OCI-LY1 (cell line): ENCODE measurements around the gene KLK6.

Source experiments
- EZH2 ChIP-seq: fragments of 200-600 bp; sonication (generic), shearing (Covaris generic); IDR thresholded peaks from 2 replicates; pipeline ENCODE4 v1.8.0; 2017; ENCODE audit warnings: borderline replicate concordance, mixed run types, mild to moderate bottlenecking, antibody characterized with exemption, low read length, moderate library complexity, mixed read lengths
- TF ChIP-seq, protein P1 (sequence below): fragments of 200-600 bp; sonication (generic), shearing (Covaris generic); IDR thresholded peaks from 2 replicates; pipeline ENCODE4 v1.5.1; 2017; ENCODE audit warnings: mild to moderate bottlenecking, antibody characterized with exemption, low read length, moderate library complexity, mixed read lengths

DNA sequence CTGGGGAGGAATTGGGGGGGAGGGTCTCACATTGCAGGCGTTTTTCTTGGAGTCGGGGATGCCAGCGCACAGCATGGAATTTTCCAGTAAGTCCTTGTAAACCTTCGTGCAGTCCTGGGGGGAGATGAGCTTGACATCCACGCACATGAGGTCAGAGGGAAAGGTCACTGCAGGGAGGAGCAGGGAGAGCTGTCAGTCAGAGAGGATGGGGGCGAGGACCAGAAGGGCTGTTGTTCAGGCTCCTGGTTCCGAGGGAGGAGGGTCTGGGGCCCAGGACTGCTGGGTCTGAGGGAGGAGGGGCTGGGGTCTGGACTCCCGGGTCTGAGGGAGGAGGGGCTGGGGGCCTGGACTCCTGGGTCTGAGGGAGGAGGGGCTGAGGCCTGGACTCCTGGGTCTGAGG is 10.4 kb upstream of the KLK6 start:
- TF ChIP-seq, protein P1, sequence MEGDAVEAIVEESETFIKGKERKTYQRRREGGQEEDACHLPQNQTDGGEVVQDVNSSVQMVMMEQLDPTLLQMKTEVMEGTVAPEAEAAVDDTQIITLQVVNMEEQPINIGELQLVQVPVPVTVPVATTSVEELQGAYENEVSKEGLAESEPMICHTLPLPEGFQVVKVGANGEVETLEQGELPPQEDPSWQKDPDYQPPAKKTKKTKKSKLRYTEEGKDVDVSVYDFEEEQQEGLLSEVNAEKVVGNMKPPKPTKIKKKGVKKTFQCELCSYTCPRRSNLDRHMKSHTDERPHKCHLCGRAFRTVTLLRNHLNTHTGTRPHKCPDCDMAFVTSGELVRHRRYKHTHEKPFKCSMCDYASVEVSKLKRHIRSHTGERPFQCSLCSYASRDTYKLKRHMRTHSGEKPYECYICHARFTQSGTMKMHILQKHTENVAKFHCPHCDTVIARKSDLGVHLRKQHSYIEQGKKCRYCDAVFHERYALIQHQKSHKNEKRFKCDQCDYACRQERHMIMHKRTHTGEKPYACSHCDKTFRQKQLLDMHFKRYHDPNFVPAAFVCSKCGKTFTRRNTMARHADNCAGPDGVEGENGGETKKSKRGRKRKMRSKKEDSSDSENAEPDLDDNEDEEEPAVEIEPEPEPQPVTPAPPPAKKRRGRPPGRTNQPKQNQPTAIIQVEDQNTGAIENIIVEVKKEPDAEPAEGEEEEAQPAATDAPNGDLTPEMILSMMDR, result no peak
- TF ChIP-seq EZH2, result no peak
